ENCODE measurements around the gene TMEM181.

GRCh38 chr6:158589366-158589765, 29.5 kb downstream of the TMEM181 start:
- TF ChIP-seq ZNF562 (CRISPR knock-in tag; IDR thresholded peaks at IDR 0.05; ENCODE audit: borderline replicate concordance) (no peak), FOXM1 (CRISPR knock-in tag; IDR thresholded peaks at IDR 0.05) (no peak), CTCF (CRISPR knock-in tag; IDR thresholded peaks at IDR 0.05) (no peak), IRF1 (CRISPR knock-in tag; IDR thresholded peaks at IDR 0.05; ENCODE audit: low read depth) (no peak), SETDB1 (CRISPR knock-in tag; IDR thresholded peaks at IDR 0.05; ENCODE audit: borderline replicate concordance) (no peak), REPIN1 (CRISPR knock-in tag; IDR thresholded peaks at IDR 0.05; ENCODE audit: borderline replicate concordance, low read depth) (no peak)

Measured in HepG2 (cell line).